Naive B cell (primary cell): Measurements from ENCODE around the gene TUBGCP2. TPM values are rescaled to one million over a fixed set of nuclear protein-coding genes. Genes with fewer than 3 reads are reported as not detected.
"Not testable (repeated sequence)": the region's sequence is repeated elsewhere in the genome, so short reads cannot be mapped to it uniquely, and the experiment has no call there.

Source experiments
- ATAC-seq, 2 donors: fragments of 150-1000 bp; cut with Tn5 transposase; 2 replicates each; pipeline ENCODE4 v1.10.0; 2021; ENCODE audit warnings: low read depth in 2 of 2, mild to moderate bottlenecking in 2 of 2, moderate library complexity in 2 of 2
- DNase-seq: peaks from one replicate; pipeline ENCODE4 v3.0.0; 2022
- H3K27ac Mint-ChIP-seq, 6 donors: one replicate each; pipeline ENCODE4 v1.8.0; 2020 to 2022; ENCODE audit warnings: mild to moderate bottlenecking in 6 of 6, mixed read lengths in 6 of 6, moderate library complexity in 5 of 6, inconsistent platforms in 2 of 6
- H3K27me3 Mint-ChIP-seq, 3 donors: one replicate each; pipeline ENCODE4 v1.8.0; 2021 to 2022; ENCODE audit warnings: mixed read lengths in 3 of 3, mild to moderate bottlenecking in 1 of 3
- H3K36me3 Mint-ChIP-seq, 2 donors: one replicate each; pipeline ENCODE4 v1.8.0; 2020 to 2022; ENCODE audit warnings: mixed read lengths in 2 of 2, inconsistent platforms in 1 of 2, mild to moderate bottlenecking in 1 of 2
- H3K4me1 Mint-ChIP-seq, 3 donors: one replicate each; pipeline ENCODE4 v1.8.0; 2020 to 2022; ENCODE audit warnings: mixed read lengths in 3 of 3, inconsistent platforms in 1 of 3, mild to moderate bottlenecking in 1 of 3, moderate library complexity in 1 of 3
- H3K4me3 Mint-ChIP-seq, 8 donors: one replicate each; pipeline ENCODE4 v1.8.0; 2020 to 2022; ENCODE audit warnings: mild to moderate bottlenecking in 8 of 8, mixed read lengths in 8 of 8, moderate library complexity in 8 of 8, inconsistent platforms in 2 of 8
- H3K9me3 Mint-ChIP-seq, 7 donors: one replicate each; pipeline ENCODE4 v1.8.0; 2020 to 2022; ENCODE audit warnings: mixed read lengths in 7 of 7, mild to moderate bottlenecking in 5 of 7, inconsistent platforms in 2 of 7, moderate library complexity in 1 of 7
- polyA plus RNA-seq, 6 donors: library from polyadenylated mRNA; unstranded; fragments of 300-500 nt; fragmentation: Illumina TruSeq; gene quantifications; one replicate each; pipeline ENCODE4 v1.2.3, GENCODE V29; 2021; ENCODE audit warnings: low read depth in 6 of 6

TUBGCP2 gene
- polyA plus RNA-seq, 6 donors from 2014 or later = 19.6 to 36.2 (median 25.9) TPM

DNA sequence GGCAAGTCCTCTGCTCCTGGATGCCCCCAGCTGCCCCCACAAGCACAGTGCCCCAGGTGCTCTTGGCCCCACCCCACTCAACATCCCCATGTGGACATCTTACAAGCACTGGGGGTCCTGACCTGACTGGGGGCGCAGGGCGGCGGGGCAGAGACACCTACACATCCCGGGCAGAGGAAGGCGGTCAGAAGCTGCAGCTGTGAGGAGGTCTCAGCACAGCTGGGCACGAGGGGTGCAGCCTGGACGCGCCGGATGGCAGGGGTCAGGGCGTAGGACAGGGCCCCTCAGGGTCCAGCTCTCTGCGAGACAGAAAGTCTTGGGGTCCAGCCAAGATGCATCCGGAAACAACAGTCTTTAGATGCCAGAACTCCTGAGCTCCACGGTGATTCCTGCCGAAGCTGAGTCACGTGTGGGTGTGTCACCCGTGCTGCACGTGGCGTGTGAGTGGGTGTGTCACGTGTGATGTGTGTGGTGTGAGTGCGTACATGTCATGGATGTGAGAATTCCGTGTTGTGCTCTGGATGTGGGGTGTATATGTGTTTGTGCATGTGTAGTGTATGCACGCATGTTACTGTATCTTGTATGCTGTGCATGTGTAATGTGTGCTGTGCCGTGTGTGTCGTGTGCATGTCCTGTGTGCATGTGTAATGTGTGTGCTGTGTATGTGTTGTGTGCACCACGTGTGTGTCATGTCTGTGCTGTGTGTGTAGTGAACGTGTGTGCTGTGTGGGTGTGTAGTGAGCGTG, 65.9 kb downstream of the TUBGCP2 start:
- Mint-ChIP-seq H3K27ac (peak overlapping the region in 2 of 6 donors; percentile 45 to 73), H3K4me1 (peaks cover 18 to 59% (median 40%) of the 10 kb centered on the region in 3 donors), H3K4me3 (peak overlapping the region; percentile 24 to 89 (median 76)), H3K27me3 (peaks cover 7 to 25% (median 15%) of the 10 kb centered on the region in 3 donors), H3K9me3 (no peaks in the 10 kb centered on the region), H3K36me3 (no peaks in the 10 kb centered on the region)
- no peak for DNase-seq
- ATAC-seq = no peak

DNA sequence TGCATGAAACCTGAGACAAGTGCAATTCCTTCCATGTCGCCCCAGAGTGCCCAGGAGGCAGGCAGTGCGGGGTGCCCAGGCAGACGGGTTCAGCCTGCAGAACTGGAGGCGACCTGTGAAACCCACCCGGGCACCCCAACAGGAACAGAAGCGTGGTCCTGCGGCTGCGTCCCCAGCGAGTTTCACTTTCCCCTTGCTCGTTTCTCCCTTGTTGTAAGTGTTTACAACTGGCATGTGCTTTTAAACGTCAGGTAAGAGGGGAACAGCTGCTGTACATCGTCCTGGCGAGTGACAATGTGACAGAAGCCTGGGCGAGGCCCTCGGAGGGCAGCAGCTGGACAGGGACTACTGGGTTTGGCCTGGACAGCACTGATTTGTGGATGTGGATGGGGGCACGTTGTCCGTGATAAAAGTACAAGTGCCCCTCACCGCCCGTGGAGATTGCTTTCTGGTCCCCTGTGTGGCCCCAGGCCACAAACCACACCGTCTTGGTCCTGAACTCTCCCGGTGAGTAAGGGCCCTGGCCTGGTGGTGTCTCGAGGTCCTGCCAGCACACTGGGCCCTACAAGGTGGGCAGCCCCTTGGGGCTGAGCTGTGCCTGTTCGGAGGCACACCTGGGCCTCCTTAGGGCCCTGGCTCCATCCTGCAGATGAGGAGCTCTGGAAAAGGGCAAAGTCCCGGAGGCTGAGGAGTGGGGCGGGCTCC, 67.0 kb downstream of the TUBGCP2 start:
- Mint-ChIP-seq H3K4me1 (peaks cover 15 to 57% (median 35%) of the 10 kb centered on the region in 3 donors), H3K36me3 (no peaks in the 10 kb centered on the region), H3K9me3 (no peaks in the 10 kb centered on the region), H3K27me3 (peaks cover 0 to 21% (median 15%) of the 10 kb centered on the region in 3 donors), H3K27ac (peak overlapping the region; percentile 66 to 95 (median 87)), H3K4me3 (peak overlapping the region; percentile 80 to 96 (median 89))
- DNase-seq (peak; percentile 55), ATAC-seq (peak; percentile 62 to 64)

DNA sequence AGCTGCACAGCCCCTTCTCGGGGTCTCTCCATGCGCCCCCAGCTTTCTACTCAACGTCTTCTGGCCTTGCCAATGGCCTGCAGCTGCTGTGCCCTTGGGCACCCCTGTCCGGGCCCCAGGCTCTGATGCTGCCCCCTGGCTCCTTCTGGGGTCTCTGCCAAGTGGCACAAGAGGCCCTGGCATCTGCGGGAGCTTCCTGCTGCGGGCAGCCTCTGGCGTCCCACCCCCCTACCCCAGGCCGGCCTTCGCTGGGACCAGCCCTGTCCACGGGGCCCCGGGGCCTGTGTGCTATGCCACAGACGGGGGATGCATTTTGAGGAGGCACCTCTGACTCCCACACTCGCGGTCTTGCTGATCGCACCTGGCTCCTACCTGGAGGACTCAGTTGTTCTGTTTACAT, 68.7 kb downstream of the TUBGCP2 start:
- H3K4me3 Mint-ChIP-seq = peak overlapping the region in 1 of 8 donors; percentile 29
- ATAC-seq = no peak
- peaks cover 21 to 67% (median 40%) of the 10 kb centered on the region in 3 donors for H3K4me1 Mint-ChIP-seq
- no peak for DNase-seq
- H3K36me3 Mint-ChIP-seq = no peaks in the 10 kb centered on the region
- no peaks in the 10 kb centered on the region for H3K9me3 Mint-ChIP-seq
- peaks cover 0 to 31% (median 20%) of the 10 kb centered on the region in 3 donors for H3K27me3 Mint-ChIP-seq
- H3K27ac Mint-ChIP-seq = no peak overlapping the region

DNA sequence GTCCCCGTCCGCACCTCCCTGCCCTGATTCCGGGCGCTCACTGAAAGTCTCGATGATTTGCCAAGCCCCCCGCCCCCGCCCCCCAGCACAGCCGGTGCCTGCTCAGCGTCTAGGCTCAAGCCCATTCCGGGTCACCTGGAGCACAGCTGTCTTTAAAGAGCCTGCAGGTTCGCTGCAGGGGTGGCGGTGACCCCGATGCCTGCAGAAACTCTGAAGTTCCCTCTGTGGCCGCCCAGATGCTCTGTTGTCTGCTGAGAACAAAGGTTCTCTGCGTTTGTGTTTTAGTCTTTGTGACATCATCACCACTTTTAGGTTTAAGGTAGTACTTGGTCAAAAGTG, 70.2 kb downstream of the TUBGCP2 start:
- peaks cover 21 to 65% (median 43%) of the 10 kb centered on the region in 3 donors for H3K4me1 Mint-ChIP-seq
- H3K27ac Mint-ChIP-seq = no peak overlapping the region
- DNase-seq (no peak), ATAC-seq (no peak)
- no peaks in the 10 kb centered on the region for H3K9me3 Mint-ChIP-seq
- peak overlapping the region in 2 of 8 donors; percentile 30 to 43 for H3K4me3 Mint-ChIP-seq
- H3K36me3 Mint-ChIP-seq = no peaks in the 10 kb centered on the region
- peaks cover 0 to 33% (median 26%) of the 10 kb centered on the region in 3 donors for H3K27me3 Mint-ChIP-seq

DNA sequence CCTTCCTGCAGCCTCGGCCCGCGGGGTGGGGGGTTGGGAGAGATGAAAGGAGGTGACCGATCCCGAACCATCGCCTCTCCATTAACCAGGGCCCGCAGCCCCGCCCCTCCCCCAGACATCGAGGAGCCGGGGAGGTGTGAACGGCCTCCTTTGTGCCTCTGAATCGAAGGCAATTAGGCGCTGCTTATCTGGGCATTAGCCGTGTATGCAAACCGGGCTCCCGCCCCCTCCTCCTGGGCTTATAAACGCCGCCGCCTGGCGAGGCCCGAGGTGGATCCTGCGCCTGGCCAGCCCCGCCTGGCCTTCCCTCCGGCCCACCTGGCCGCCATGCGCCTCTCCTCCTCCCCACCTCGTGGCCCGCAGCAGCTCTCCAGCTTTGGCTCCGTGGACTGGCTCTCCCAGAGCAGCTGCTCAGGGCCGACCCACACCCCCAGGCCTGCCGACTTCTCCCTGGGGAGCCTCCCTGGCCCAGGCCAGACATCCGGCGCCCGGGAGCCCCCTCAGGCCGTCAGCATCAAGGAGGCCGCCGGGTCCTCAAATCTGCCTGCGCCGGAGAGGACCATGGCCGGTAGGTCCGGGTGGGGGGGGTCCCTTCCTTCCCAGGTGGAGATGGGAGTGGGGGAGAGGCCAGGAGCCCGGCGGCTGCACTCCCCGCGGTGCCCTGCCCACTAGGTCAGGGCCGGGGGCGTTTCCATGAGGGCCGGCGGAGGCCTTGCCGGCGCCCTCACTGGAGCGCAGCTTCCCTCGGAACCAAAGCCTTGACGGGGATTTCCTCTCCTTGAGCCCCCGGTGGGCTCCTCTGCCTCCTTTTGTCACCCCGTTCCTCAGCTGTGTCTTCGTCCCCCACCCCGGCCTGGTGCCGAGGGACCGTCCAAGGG, 70.8 kb downstream of the TUBGCP2 start, which contains the start of gene VENTX:
TSS of gene VENTX (plus strand) at position 268 of the 878 bp plus-strand sequence. CDS start at position 328, 60 bp downstream.
- Mint-ChIP-seq H3K27ac (peak within 1 kb of the TSS in 2 of 6 donors; percentile 19 to 59), H3K27me3 (peaks cover 0 to 33% (median 26%) of the 10 kb centered on the region in 3 donors), H3K4me1 (peaks cover 16 to 59% (median 40%) of the 10 kb centered on the region in 3 donors), H3K4me3 (peak within 1 kb of the TSS; percentile 30 to 86 (median 68)), H3K9me3 (no peaks in the 10 kb centered on the region), H3K36me3 (no peaks in the 10 kb centered on the region)
- no peak for ATAC-seq
- no peak for DNase-seq

DNA sequence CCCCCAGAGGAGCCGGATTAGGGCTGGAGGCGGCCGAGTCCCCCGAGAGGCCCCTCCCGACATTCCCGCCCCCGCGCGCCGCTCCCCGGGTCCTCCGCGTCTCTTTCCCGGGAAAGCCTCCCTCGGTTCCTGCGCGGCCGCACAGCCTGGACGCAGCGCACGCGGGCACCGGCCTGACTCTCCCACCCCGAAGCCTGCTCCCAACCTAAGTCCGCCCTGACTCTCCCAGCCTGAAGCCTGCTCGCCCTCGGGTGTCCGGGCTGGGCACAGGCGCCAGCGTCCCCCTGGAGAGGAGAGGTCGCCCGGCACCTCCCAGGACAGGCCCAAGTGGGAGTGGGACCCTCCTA, 71.5 kb downstream of the TUBGCP2 start:
- H3K27ac Mint-ChIP-seq = peak overlapping the region in 1 of 6 donors; percentile 59

DNA sequence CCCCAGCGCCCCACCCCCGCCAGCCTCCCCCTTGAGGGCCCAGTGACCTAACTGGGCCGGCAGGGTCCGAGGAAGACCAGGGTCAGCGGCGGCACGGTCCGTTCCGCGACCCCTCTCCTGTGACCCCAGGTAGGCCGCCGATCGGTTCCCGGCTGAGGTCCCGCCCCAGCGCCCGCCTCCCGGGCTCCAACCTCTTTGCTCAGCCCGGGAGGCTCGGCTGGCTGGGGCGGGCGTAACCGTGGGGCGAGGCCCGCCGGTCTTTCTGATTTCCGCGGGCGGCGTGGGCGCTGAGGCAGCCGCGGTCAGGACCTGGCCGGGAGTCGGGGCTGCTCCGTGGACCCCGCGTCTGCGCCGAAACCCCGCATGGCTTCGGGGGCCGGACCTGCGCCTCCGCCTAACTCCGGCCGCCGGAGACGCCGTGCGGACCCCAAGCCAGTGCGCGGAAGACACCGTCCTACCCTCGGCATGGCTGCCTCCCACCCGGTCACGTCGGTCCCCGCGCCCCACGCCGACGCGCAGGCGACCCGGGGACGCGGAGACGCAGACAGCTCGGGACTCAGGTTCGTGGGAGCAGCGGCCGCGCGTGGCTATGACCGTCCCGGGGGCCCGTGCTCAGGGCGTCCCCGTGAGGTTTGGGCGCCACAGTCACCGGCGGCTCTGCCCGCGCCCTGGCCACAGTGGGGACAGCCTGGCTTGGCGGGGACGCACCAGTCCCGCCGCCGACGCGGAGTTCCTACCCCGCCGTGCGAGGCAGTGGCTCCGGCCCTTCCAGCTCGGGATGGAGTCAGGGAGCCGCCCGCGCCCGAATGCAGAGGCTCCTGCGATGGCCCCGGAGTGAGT, 72.1 kb downstream of the TUBGCP2 start:
- Mint-ChIP-seq H3K4me1 (peaks cover 12 to 48% (median 29%) of the 10 kb centered on the region in 3 donors), H3K36me3 (no peaks in the 10 kb centered on the region), H3K9me3 (no peaks in the 10 kb centered on the region), H3K4me3 (peak overlapping the region in 3 of 8 donors; percentile 5 to 72 (median 26)), H3K27me3 (peaks cover 6 to 40% (median 26%) of the 10 kb centered on the region in 3 donors), H3K27ac (no peak overlapping the region)
- DNase-seq (no peak), ATAC-seq (no peak)

More for the DNA sequence above, 71.5 kb downstream of the TUBGCP2 start:
- no peaks in the 10 kb centered on the region for H3K36me3 Mint-ChIP-seq
- H3K9me3 Mint-ChIP-seq = no peaks in the 10 kb centered on the region
- no peak for DNase-seq
- ATAC-seq = no peak
- H3K4me1 Mint-ChIP-seq = peaks cover 12 to 53% (median 34%) of the 10 kb centered on the region in 3 donors
- peaks cover 0 to 34% (median 26%) of the 10 kb centered on the region in 3 donors for H3K27me3 Mint-ChIP-seq
- peak overlapping the region in 7 of 8 donors; percentile 12 to 86 (median 72) for H3K4me3 Mint-ChIP-seq

DNA sequence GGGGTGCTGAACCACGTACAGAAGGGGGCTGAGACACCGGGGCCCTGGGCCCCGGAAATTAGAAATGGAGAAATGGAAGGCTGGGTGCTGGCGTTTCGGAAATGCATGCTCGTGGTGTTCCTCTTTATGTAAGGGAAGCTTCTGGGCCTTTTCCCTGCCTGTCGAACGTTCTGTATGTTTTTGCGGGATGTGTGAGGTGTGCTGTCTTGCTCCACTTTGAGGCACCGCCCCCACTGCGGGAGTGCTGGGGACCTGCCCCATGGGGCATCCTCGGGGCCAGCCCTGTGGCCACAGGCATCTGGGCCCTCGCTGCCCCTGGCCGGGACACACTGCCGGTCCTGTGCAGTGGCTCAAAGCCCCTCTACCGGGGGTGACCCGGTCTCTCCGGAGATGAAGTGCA, 72.7 kb downstream of the TUBGCP2 start:
- DNase-seq (no peak), ATAC-seq (peak; percentile 37)
- Mint-ChIP-seq H3K4me3 (peak overlapping the region; percentile 66 to 93 (median 84)), H3K27ac (peak overlapping the region in 2 of 6 donors; percentile 87 to 88), H3K27me3 (peaks cover 12 to 47% (median 25%) of the 10 kb centered on the region in 3 donors), H3K36me3 (no peaks in the 10 kb centered on the region), H3K4me1 (peaks cover 16 to 45% (median 25%) of the 10 kb centered on the region in 3 donors), H3K9me3 (no peaks in the 10 kb centered on the region)

DNA sequence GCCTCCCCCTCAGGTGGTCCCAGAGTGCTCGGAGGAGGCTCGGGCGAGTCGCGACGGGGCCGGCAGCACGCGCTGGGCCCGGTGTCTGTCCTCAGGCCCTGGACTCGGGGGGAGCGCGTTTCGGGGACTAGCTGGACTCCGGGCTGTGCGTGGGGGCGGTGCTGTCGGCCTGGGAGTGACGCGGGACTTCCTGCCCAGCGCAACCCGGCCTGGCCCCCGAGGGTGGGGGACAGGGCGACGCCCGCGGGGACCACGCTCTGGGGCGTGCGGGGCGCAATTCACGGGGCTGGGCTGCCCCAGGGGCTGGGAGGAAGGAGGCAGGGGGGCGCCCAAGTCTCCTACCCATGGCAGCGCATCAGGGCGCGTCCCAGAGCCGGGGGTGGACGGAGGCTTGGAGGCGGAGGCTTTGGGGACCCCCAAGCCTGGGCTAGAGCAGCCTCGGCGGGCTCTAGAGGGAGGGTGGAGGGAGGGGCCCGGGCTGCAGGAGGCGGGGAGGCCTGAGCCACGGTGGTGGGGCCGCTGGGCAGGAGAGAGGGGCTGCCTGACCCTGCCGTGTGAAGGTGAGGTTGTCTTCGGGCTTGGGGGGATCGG, 73.3 kb downstream of the TUBGCP2 start:
- Mint-ChIP-seq H3K27me3 (peaks cover 12 to 47% (median 21%) of the 10 kb centered on the region in 3 donors), H3K36me3 (no peaks in the 10 kb centered on the region), H3K4me3 (peak overlapping the region; percentile 66 to 93 (median 84)), H3K9me3 (no peaks in the 10 kb centered on the region), H3K27ac (peak overlapping the region in 3 of 6 donors; percentile 34 to 88 (median 87)), H3K4me1 (peaks cover 15 to 40% (median 20%) of the 10 kb centered on the region in 3 donors)
- DNase-seq = no peak
- ATAC-seq = peak; percentile 10 to 20

DNA sequence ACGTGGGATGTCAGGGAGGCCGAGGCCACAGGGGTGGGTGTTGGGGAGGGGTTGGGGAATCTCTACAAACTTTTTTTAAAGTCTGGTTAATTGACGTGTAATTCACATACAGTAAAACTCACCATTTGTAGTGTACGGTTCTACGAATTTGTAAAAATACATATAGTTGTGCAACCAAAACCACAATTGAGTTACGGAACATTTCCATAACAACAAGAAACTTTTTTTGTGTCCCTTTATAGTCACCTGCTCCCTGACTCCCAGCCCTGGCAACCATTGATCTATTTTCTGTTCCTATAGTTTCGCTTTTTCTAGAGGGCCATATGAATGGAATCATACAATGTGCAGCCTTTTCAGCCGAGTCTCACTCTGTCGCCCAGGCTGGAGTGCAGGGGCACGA, 73.9 kb downstream of the TUBGCP2 start:
- not testable (repeated sequence) for DNase-seq, H3K36me3 Mint-ChIP-seq, ATAC-seq, H3K9me3 Mint-ChIP-seq
- Mint-ChIP-seq H3K4me3 (peak overlapping the region; percentile 56 to 83 (median 79)), H3K27me3 (peaks cover 12 to 47% (median 21%) of the 10 kb centered on the region in 3 donors), H3K27ac (peak overlapping the region in 2 of 6 donors; percentile 34 to 74), H3K4me1 (peaks cover 15 to 35% (median 20%) of the 10 kb centered on the region in 3 donors)

DNA sequence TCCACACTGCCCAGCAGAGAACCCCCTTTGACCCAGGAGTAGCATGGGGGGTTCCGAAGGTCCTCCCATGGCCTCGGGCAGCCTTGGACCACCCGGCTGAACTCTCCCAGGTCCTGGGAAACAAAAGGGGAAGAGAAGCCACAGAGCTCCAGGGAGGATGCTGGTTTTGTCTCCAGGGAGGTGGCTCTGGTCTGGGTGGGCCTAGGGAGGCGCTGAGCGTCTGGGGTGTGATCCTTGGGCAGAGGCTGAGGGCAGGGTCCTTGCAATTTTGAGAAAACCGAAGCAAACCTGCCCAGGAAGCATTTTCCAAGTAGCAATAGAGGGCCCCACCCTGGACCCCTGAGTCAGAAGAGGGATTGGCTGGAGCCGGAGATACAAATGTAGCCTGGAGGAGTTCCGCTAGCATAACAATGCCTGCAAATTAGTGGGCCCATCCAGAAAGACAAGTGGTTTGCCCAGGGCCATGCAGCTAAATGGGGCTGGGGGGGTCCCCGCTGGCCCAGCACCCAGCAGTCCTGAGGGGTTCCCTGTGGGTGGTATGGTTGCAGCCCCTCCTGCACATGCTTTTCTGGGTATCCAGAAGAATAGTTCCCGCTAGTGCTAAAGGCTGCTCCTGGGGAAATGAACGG, 76.6 kb downstream of the TUBGCP2 start:
- peak overlapping the region in 5 of 8 donors; percentile 48 to 91 (median 70) for H3K4me3 Mint-ChIP-seq
- DNase-seq (no peak), ATAC-seq (no peak)
- H3K36me3 Mint-ChIP-seq = no peaks in the 10 kb centered on the region
- peaks cover 26 to 50% (median 28%) of the 10 kb centered on the region in 3 donors for H3K27me3 Mint-ChIP-seq
- no peak overlapping the region for H3K27ac Mint-ChIP-seq
- H3K4me1 Mint-ChIP-seq = peaks cover 20 to 23% (median 22%) of the 10 kb centered on the region in 3 donors
- no peaks in the 10 kb centered on the region for H3K9me3 Mint-ChIP-seq
